ENCODE results near the gene EEF1A2.

GRCh38 chr20:63504642-63505041 is 5.8 kb upstream of the EEF1A2 start:
- TF ChIP-seq EZH2phosphoT487 (IDR thresholded peaks at IDR 0.05; ENCODE audit: low read depth) (no peak), CTCF (IDR thresholded peaks at IDR 0.05; ENCODE audit: low read depth, low read length) (no peak)
